ENCODE results near the gene ZNF778. TPM values are rescaled to one million over a fixed set of nuclear protein-coding genes. Genes with fewer than 3 reads are reported as not detected.
A peak's percentile ranks its signal among the peaks of the same experiment; 100 is the strongest.

The ZNF778 gene
- total and polyA plus RNA-seq, 2 of the 8 experiments (the other 6 are each of a cell fraction or from before 2014, with no cell fraction given): 9.5 to 21.9 TPM

GRCh38 chr16:89241187-89242007, 23.9 kb downstream of the ZNF778 start:
- H2BK20ac ChIP-seq (ENCODE audit: low read length): no peak overlapping the region
- no peak for FAIRE-seq
- WGBS, 2 experiments (ENCODE audit: extremely low coverage in 1 of 2, insufficient coverage in 1 of 2, insufficient read length in 1 of 2, insufficient replicate concordance in 2 of 2, low coverage in 1 of 2, low lambda C conversion rate in 2 of 2, missing lambda C conversion rate in 1 of 2): 12% methylated on average over 28 of the region's 39 CpGs; no CpG with 5 or more reads in 1 of the 2 experiments
- H2BK5ac ChIP-seq (ENCODE audit: low read depth, low read length): peak overlapping the region; percentile 86; the same call in 1 of the 2 replicates
- H3K9ac ChIP-seq (replicated peaks in 1 of 4; ENCODE audit: extremely low read depth in 1 of 4, low read depth in 3 of 4, low read length in 3 of 4): peak overlapping the region; percentile 65 to 82 (median 77)
- peak overlapping the region; percentile 77 for H4K5ac ChIP-seq (ENCODE audit: insufficient read length, low read depth, low read length)
- peak overlapping the region; percentile 64; the same call in 1 of the 2 replicates for H3K18ac ChIP-seq (ENCODE audit: extremely low read depth, low read length)
- peaks cover 4 to 5% of the 10 kb centered on the region in 2 experiments; a peak in 2 of 4 replicates for H3K9me3 ChIP-seq (ENCODE audit: insufficient read depth in 2 of 2, low read depth in 1 of 2, low read length in 1 of 2)
- CTCF ChIA-PET (ENCODE audit: partially characterized antibody): interaction anchor here (1.0 to 1.6 kb wide), 7 partner anchors 21 to 57 kb away, joined by 3 to 6 read pairs (median 4); no protein-coding TSS in a partner anchor
- H3K79me1 ChIP-seq (ENCODE audit: low read depth, low read length): no peaks in the 10 kb centered on the region
- peaks cover 5% of the 10 kb centered on the region for H3K23me2 ChIP-seq (ENCODE audit: low read depth, low read length)
- no peak overlapping the region for H4K91ac ChIP-seq (replicated peaks; ENCODE audit: insufficient read length, low read length)
- H4K8ac ChIP-seq (ENCODE audit: extremely low read depth, insufficient read depth, low read length): peak overlapping the region; percentile 92; the same call in 1 of the 2 replicates
- H3K4me2 ChIP-seq (ENCODE audit: insufficient read depth in 1 of 2, low read depth in 2 of 2, low read length in 2 of 2): peak overlapping the region; percentile 73
- no peak overlapping the region for H3K4ac ChIP-seq (replicated peaks; ENCODE audit: insufficient read length, low read depth, low read length)
- H3K36me3 ChIP-seq (ENCODE audit: control insufficient read depth in 2 of 4, insufficient read depth in 4 of 4, low read length in 3 of 4): no peaks in the 10 kb centered on the region
- H3K56ac ChIP-seq (replicated peaks; ENCODE audit: insufficient read length, low read depth, low read length): peak overlapping the region; percentile 25
- peak; percentile 70 to 75 for DNase-seq (ENCODE audit: low read depth in 1 of 2, low spot score in 2 of 2)
- no peaks in the 10 kb centered on the region for H3K79me2 ChIP-seq (ENCODE audit: control insufficient read depth in 1 of 2, insufficient read depth in 2 of 2, low read length in 2 of 2)
- H3K23ac ChIP-seq (ENCODE audit: insufficient read length): no peak overlapping the region
- H3K14ac ChIP-seq (ENCODE audit: insufficient read length): no peak overlapping the region
- H3K27me3 ChIP-seq (replicated peaks in 1 of 4; ENCODE audit: control insufficient read depth in 3 of 4, extremely low read depth in 1 of 4, insufficient read depth in 3 of 4, low read length in 3 of 4): 0 out of 7 replicates have a peak, but pooled peaks cover 0 to under 1% (median 0%) of the 10 kb centered on the region in 4 experiments
- H2AK5ac ChIP-seq (ENCODE audit: low read depth, low read length): no peak overlapping the region
- H3K27ac ChIP-seq (ENCODE audit: low read depth, low read length): peak overlapping the region; percentile 75
- POLR2A ChIA-PET (ENCODE audit: partially characterized antibody): interaction anchor here (0.8 to 1.1 kb wide), 3 partner anchors 47 to 401 kb away, joined by 3 to 5 read pairs (median 3); partner anchors contain the start of gene ANKRD11
- H4K20me1 ChIP-seq (replicated peaks in 1 of 2; ENCODE audit: control insufficient read depth in 1 of 2, insufficient read depth in 2 of 2, low read length in 2 of 2): peaks cover 0 to 5% of the 10 kb centered on the region in 2 experiments
- H3K4me3 ChIP-seq (ENCODE audit: extremely low read depth in 1 of 4, insufficient read depth in 2 of 4, low read depth in 3 of 4, low read length in 4 of 4): peak overlapping the region; percentile 66 to 94 (median 82)
- peaks cover 0 to 4% (median 0%) of the 10 kb centered on the region in 4 experiments; a peak in 1 of 7 replicates for H3K4me1 ChIP-seq (replicated peaks in 1 of 4; ENCODE audit: control insufficient read depth in 3 of 4, insufficient read depth in 4 of 4, low read length in 3 of 4)
- peak overlapping the region; percentile 31; the same call in 1 of the 2 replicates for H2BK15ac ChIP-seq (ENCODE audit: low read length)
- H2BK12ac ChIP-seq (ENCODE audit: low read depth, low read length): no peak overlapping the region
- H2AFZ ChIP-seq (ENCODE audit: low read length): no peak overlapping the region; the same call in 1 of the 2 replicates
- no peak overlapping the region for H2BK120ac ChIP-seq (replicated peaks; ENCODE audit: low read depth, low read length)
- TF ChIP-seq POLR2AphosphoS5 (IDR thresholded peaks at IDR 0.05; ENCODE audit: low read depth, low read length): peak; percentile 74
- no peak for TF ChIP-seq CBX8 (IDR thresholded peaks at IDR 0.05; ENCODE audit: borderline replicate concordance, low read depth, low read length)
- TF ChIP-seq CREB1 (IDR thresholded peaks at IDR 0.05): peak; percentile 16; the same call in 1 of the 2 replicates
- TF ChIP-seq, protein P1, sequence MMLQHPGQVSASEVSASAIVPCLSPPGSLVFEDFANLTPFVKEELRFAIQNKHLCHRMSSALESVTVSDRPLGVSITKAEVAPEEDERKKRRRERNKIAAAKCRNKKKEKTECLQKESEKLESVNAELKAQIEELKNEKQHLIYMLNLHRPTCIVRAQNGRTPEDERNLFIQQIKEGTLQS (IDR thresholded peaks at IDR 0.05; ENCODE audit: insufficient read depth, low read depth, low read length): no peak
- no peak for TF ChIP-seq EP300 (IDR thresholded peaks at IDR 0.05; ENCODE audit: borderline replicate concordance in 1 of 2, low read depth in 2 of 2, low read length in 2 of 2)
- no peak for TF ChIP-seq BRCA1 (IDR thresholded peaks at IDR 0.05; ENCODE audit: low read depth, low read length)
- TF ChIP-seq, protein P2, sequence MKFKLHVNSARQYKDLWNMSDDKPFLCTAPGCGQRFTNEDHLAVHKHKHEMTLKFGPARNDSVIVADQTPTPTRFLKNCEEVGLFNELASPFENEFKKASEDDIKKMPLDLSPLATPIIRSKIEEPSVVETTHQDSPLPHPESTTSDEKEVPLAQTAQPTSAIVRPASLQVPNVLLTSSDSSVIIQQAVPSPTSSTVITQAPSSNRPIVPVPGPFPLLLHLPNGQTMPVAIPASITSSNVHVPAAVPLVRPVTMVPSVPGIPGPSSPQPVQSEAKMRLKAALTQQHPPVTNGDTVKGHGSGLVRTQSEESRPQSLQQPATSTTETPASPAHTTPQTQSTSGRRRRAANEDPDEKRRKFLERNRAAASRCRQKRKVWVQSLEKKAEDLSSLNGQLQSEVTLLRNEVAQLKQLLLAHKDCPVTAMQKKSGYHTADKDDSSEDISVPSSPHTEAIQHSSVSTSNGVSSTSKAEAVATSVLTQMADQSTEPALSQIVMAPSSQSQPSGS (IDR thresholded peaks at IDR 0.05; ENCODE audit: low read length): 0 out of 2 replicates have a peak, but pooled peaks have one; percentile 45
- no peak for TF ChIP-seq YY1 (IDR thresholded peaks at IDR 0.05; ENCODE audit: low read depth, low read length)
